DOHH2 (cell line): ENCODE data around the gene SYCE1.

Experiments
- CTCF ChIP-seq: fragments of 200-600 bp; sonication (generic); IDR thresholded peaks from one replicate; pipeline ENCODE4 v1.5.1; 2014; ENCODE audit warnings: antibody characterized with exemption, mild to moderate bottlenecking, low read depth, low read length; ENCODE audit not compliant: poor library complexity, severe bottlenecking
- EZH2phosphoT487 ChIP-seq: fragments of 200-600 bp; sonication (generic); IDR thresholded peaks from 2 replicates; pipeline ENCODE4 v1.6.1; 2017; ENCODE audit warnings: borderline replicate concordance, mild to moderate bottlenecking, antibody characterized with exemption, low read length, moderate library complexity, mixed read lengths

DNA sequence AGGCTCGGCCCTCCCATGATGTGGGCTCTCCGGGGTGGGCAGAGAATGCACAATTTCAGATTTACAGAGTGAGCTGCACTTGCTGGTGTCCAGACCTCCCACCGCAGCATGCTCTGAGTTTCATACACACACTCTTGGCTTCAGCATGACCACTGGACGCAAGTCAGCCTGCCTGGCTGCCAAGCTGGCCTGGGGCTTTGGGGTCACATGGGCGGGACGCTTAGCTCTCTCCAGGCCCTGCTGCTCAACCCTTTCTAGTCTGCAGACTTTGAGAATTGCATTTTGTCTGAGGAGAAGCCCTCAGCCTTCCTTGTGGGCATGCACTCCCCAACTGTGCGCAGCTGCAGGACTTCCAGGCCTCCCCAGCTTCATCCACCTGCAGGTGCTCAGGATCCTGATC is 32.5 kb downstream of the SYCE1 start:
- no peak for TF ChIP-seq CTCF
- no peak for TF ChIP-seq EZH2phosphoT487
